ENCODE measurements around the gene TMEM256.
A peak's percentile ranks its signal among the peaks of the same experiment; 100 is the strongest.

TMEM256 gene

DNA sequence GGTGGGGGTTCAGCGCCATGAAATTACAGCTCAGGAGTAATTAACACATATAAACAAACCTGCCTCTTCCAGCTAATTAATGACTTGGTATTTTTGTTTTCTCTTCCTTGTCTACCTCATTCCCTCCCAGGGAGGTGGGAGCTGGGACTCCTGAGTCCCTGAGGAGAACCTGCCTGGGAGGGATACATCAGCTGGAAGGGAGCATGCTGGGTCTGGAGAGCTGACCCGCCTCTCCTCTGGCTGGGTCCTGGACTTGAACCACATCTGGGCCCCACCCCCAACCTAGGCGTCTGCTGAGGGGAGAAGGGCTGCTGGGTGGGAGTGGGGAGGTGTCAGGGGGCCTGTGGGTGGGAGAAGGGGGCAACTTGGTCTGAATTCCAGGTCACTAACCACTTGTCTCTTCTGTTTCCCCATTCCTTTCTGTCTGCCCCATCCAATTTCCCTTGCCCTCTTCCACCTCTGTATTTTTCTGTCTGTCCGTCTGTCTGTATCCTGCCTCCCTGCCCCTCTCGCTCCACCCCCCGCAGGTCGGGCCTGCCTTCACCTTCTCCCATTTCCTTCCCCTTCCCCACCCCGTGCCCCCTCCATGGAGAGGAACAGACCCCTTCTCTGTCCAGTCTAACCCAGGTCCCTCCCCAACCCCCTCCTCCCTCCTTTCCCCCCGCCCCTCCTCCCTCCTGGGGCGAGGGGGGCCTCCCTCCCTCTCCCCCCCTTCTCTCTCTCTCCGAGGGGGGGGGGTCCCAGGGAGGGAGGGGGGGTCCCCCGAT is 3.8 kb upstream of the TMEM256 start, which contains the start of gene NLGN2:
NLGN2 (plus strand) TSS at position 361 of the 767 bp plus-strand sequence. CDS start 411 bp downstream, outside the sequence.
- DNase-seq: no peak

DNA sequence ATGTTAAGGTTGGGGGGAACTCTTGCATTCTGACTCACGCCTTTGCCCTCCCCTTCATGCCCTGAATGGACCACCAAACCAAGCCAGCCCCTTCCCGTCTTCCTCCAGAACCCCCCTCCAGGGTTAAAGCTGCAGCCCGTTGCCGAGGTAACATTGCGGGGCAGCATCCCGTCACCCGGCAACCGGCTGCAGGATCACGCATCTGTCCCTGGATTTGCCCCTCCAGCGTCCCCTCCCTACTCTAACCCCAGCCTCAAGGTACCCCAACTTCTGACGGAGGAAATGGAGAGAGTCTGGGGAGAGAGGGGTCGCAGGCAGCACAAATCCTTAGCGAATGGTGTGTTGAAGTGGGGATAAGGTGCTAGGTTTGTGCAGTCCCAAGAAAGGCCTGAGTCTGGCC is 3.2 kb upstream of the TMEM256 start:
- DNase-seq: no peak

DNA sequence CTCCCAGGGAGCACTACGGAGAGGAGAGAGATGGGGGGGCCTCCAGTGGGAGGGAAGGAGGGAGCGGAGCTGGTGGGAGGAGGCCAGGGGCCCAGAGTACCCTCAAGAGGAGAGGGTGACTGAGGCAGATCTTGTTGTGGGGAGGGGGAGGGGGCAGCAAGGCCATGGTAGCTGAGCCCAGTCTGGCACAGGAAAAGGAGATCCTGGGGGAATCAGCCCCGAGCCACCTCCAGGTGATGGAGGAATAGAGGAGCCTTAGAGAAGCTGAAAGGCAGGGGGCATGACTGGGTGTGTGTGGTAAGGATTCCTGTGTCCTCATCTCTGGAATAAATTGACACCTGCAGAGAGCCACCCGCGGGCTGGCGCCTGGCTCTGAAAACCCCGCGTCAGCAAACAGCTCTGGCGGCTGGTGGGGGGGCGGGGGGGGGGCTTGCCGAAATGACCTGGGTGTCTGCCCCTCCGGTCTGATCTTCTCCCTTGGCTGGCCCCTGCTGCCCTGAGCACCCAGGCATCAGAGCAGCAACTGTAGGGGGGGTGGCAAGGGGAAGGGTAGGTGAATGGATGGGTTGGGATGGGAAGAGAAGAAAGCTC is 2.4 kb upstream of the TMEM256 start:
- DNase-seq: no peak

DNA sequence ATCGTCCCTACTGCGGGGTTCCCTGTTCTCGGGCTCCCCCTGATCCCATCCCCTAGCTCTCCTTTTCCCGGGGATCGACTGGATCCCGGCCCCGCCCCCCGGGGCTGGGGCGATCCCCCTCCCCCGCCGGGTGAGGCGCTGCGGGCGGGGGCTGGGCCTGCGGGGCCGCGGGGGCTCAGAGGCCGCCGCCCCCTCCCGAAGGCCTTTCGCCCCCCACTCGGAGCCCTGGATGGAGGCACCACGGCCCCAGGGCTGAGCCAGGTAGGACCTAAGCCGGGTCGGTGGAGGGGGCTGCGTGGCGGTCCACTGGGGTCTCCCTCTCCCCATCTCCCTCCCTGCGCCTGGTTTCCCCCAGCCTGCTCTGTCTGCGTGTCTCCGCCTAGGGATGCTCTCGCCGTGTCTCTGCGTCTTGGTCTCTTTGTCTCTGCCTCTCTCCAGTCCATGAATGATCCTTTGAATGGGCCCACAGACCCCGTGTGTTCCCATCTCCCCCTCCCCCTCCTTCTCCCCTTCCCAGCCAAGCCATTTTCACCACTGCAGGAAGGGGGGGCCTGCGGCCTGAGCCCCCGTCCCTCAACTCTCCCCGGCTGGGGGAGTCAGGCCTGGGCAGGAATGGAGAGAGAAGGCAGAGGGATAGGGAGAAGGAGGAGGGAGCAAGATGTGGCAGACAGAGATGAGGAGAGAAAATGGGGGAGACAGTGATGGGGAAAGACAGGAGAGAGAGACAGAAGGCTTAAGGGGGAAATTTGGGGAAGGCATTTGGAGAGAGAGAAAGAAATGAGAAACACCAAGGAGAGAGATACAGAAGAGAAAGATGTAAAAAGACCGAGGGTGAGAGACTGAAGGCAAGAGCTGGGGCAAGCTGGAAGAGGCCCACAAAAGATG is 1.7 kb upstream of the TMEM256 start:
- DNase-seq: no peak

DNA sequence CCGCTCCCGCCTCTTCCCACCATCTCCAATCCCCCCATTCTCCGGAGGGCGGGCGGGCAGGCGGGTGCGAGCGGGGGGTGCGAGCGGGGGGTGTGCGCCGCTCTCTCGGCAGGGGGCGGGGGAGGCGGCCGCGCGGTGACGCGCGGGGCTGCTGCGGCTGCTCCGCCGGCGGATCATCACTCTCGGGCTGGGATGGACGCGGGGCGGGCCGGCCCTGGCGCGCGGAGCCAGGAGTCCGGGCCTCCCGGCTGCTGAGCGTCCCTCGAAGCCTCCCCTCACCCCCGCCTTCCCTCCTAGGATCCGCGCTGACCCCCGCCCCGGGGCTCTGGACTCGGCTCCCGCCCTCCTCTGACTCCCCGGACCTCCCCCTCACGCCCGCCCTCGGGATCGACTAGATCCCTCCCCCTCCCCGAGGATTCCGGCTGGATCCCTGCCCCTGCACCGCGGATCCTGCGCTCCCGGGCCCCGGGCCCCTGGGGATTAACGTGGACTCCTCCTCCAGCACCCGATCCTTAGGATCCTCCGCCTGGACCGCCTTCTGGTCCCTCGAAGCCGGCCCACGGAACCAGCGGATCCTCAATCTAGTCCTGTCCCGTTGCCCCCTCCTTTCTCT is 946 bp upstream of the TMEM256 start:
- peak; percentile 74 for DNase-seq

DNA sequence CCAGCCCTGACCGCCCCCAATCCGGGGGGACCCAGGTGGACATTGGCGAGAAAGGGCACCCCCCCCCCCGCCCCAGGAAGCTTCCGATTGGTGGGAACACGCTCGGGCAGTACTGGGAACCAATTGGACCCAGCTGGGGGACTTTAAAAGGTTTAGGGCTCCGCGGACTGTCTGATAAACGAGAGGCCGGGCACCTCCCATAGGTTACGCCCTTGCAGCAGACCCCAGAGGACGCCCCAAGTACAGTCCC is 245 bp downstream of the TMEM256 start:
- DNase-seq: no peak

DNA sequence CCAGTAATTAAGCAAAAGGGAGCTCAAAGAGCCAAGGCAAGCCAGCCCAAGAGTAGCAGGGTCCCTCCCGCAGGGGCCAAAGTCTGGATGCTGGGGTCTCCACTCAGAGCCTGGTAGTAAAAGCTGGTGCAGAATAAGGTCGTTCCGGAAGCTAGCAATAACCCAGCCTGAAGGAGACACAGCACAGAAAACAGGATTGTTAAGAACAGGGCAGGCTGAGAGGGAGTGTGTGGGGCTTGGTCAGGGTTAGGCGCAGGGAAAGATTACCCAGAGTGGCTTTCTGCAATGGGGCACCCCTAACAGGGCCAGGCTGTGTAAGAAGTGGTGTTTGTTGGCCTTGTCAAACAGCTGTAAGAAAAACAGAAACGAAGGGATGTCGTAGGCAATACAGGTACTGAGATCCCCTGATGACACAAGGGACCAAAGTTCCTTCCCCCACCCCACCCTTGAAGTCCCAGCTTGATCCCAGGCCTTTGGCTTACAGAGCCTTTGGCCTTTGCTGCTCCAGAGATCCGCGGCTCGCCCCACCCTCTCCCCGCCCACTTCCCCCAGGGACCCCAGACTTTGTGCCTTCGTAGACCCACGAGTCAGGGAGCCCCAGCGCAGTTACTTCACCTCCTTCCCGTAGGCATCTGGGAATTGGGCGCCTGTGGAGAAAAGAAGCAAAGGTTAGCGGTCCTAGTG is 712 bp downstream of the TMEM256 start:
- DNase-seq: no peak

DNA sequence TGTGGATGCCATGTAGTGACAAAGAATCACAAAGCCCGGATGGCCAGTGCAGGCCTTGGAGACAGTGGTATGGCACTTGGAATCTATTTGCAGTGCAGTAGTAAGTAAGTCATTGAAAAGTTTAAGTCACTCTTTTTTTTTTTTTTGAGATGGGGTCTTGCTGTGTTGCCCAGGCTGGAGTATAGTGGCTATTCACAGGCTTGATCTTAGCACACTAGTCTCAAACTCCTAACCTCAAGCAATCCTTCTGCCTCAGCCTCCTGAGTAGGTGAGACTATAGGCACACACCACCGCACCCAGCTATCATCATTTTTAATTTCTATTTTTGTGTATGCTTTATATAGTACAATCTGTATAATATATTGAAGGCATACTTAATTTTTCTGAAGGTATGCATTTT is 5.3 kb downstream of the TMEM256 start:
- DNase-seq: no peak

DNA sequence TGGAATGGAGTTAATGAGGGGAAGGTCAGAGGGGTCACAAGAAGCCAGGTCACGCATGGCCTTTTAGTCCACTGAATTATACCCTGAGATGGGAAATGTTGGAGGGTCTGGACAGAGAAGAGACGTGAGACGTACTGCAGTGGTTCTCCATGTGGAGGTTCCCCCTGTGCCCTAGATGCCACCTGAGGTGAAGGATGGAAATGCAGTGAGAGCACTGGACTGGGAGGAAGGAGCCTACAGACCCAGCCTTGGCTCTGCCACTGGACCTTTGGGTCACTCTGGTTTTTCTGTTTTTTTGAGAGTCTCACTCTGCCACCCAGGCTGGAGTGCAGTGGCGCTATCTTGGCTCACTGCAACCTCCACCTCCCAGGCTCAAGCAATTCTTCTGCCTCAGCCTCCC is 7.8 kb downstream of the TMEM256 start:
- no peak for DNase-seq

DNA sequence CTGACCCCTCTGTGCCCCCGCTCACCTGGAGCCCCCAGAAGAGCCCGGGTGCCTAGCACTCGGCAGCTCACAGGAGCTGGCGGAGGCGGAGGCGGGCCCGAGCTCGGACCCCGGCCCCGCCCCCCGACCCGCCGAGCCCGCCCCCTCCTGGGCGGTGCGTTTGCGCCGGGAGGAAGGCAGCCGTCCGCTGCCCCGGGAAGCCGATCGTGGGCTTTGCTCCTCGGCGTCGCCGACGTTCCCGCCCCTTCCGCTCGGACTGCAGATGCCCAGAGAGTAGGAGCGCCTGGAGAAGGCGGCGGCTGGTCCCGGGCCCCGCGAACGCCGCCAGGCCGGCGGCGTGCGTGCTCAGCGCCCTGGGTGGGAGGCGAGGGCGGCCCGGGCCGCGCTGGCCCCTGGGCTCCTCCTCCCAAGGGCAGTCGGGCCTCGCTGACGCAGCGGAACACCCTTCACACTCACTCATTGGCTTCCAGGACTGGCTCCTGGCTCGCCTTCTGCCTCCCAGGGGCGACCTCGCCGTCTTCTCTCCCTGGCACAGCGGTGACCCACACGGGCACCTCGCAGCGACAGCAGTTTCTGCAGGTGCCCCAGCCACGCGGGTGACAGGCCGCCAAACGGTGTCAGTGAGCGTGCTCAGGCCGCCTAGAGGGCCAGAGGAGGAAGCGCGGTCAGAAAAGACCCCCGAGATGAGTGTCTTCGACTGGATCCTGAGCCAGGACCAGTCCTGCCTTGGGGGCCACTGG is 9.3 kb downstream of the TMEM256 start, which contains the start of gene PLSCR3:
PLSCR3 (minus strand) TSS at position 74 of the 740 bp plus-strand sequence. CDS start 415 bp downstream, outside the sequence.
- DNase-seq: peak; percentile 85

DNA sequence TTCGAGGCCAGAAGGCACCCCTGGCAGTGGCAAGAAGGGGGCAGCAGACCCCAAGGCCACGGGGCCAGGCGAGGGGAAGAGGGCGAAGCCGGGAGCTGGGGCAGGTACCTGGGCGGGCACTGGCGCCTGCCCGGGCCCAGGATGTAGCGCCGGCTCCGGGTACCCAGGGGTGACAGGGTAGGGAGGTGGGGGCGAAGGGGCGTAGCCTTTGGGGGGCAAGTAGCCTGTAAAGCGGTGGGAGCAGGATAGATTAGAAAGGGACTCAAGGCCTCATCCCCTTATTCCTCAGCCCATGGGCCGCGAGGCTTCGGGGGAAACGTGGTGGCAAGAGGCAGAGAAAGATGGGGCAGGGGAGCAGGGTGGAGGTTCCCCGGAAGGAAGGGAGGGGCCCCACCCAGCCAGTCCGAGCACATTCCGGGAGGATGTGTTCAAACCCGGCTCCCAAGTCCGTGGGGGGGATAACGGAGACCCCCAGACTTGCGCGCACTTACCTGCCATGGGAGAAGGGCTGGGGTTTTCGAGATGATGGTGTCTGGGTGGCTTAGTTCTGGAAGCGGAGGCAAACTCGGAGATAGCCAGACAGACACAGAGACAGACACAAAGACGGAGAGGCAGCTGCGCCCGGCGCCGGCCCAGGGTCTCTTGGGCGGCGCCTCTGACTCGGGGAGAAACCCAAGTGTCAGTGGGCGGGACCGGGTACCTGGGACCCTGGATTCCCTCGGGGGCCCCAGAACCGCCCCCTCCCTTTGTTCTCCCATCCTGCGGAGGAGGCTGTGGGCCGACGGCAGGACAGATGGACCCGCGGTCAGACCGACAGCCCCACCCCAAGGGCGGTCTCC is 10.1 kb downstream of the TMEM256 start:
- DNase-seq: peak; percentile 63

DNA sequence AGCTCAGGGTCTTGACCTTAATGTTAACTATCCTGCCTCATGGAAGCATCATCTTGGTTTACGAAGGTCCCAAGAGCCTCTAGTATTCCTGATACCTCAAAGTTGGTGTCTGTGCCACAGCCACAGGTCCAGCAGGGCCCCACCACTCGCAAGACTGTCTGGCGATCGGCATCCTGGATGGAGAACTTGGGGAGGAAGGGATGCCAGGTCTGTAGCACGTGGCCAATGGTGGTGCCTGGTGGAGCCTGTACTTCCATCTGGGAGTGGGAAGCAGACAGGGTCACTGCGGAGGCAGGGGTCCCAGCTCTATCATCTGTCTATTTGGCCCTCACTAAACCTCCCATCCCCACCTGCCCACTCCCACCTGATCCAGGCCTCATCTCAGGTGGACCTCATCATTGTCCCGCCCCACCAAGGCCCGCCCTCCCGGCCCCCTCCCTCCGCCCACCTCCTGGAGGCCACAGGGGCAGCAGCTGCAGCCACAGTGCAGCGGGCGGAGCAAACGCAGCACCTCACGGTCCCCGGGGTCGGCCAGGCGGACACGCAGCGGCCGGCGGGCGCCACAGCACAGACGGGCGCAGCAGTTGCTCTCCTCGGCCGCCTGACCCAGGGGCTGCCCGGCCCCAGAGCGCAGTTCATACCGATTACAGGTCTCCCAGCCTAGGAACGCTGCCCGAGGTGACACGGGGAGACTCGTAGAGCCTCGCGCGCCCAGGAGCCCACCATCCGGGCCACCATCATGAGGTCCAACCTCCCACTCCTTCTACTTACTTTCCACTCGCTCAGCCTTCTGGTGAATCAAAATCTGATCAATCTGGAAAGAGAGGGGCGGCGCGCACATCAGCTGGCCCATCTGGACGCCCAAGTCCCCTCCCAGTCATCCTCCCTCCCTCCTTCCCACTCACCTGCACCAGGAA is 10.9 kb downstream of the TMEM256 start:
- no peak for DNase-seq

DNA sequence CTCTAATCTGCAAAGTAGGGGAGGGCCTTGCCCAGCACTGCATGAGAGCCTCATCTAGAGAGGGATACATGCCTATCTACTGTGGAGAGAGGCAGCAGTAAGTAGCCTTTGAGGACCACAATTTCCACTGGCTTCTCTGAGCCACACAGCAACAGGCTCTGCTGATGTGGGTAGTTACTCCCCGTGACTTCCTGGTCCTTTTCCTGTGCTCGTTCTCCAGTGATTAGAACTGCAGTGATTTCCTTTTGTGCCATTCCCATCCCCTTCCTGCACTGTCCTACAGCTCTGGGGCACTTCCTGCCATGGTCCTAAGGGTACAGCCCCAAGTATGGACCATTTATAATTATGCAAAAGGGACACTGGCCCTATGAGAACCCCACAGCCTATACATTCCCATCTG is 12.6 kb downstream of the TMEM256 start:
- no peak for DNase-seq

DNA sequence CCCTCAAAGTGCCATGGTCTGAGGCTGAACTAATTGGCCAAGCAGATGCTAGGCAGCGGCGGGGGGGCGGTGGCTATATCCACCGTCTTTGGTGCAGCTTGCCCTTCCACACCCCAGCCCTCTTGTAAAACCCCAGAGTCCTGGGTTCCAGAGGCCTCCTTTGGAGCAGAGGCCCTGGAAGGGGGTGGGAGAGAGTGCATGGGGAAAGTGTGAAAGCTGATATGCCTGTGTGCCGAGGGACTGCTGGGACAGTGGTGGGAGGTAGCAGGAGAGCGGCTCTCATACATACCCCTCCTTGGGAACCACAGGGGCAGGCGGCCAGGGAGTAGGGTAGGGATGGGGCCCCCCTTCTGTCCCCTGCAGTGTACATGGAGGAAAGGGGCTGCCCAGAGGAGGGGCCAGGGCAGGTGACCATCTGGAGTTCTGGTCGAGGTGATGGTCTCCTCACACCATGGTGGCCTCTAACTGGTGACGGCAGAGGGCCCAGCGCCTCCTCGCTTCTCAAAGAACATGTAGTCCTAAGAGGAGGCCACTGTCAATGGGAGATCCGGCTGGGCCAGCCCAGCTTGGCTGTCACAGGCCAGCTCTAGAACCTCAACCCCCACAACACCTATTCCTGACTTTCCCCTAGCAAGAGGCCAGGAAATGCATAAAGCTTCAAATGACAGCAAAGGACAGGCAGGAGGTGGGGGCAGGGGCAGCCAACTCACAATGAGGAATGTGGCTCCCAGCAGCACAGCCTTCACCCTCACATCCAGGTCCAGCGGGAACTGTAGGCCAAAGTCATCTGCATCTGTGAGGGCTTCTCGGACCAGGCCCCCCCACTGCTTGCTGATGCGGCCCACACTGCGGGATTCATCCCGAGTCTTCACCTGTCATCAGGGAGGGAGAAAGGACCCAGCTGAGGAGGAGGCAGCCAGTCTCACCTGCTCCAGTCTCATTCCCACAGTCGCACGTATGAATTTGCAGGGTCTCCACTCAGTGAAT is 13.7 kb downstream of the TMEM256 start:
- DNase-seq: no peak

DNA sequence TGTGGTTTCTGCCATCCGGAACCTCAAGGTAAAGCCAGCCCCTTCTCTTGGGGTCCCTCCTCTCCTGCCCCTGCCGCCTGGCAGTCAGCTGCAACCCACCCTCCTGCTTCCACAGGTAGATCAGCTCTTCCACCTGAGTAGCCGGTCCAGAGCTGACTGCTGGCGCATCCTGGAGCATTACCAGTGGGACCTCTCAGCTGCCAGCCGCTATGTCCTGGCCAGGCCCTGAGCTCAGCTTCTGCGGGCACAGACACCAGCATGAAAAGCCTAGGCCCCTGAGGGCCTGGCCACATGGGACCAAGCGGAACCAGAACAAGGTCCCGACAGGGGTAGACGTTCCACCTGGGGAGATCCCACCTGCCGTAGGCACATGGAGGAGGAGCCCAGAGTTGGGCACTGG is 15.0 kb downstream of the TMEM256 start:
- DNase-seq: no peak

DNA sequence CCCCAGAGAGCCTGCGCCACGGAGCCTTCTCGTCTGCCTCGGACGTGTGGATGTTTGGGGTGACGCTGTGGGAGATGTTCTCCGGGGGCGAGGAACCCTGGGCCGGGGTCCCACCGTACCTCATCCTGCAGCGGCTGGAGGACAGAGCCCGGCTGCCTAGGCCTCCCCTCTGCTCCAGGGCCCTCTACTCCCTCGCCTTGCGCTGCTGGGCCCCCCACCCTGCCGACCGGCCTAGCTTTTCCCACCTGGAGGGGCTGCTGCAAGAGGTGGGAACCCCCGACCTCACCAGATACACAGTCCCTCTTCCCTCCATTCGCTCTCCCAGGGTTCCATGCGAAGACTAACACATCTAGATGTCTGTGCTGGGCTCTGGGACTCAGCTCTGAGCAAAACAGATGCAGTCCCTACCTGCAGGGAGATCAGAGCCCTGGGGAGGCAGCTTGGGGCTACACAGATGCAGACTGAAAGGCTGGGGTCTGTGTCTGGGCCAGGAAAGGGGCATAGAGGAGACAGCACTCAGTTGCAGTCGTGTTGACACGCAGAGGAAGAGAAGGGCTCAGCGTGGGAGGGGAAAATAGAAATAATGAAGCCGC is 19.3 kb downstream of the TMEM256 start:
- no peak for DNase-seq

DNA sequence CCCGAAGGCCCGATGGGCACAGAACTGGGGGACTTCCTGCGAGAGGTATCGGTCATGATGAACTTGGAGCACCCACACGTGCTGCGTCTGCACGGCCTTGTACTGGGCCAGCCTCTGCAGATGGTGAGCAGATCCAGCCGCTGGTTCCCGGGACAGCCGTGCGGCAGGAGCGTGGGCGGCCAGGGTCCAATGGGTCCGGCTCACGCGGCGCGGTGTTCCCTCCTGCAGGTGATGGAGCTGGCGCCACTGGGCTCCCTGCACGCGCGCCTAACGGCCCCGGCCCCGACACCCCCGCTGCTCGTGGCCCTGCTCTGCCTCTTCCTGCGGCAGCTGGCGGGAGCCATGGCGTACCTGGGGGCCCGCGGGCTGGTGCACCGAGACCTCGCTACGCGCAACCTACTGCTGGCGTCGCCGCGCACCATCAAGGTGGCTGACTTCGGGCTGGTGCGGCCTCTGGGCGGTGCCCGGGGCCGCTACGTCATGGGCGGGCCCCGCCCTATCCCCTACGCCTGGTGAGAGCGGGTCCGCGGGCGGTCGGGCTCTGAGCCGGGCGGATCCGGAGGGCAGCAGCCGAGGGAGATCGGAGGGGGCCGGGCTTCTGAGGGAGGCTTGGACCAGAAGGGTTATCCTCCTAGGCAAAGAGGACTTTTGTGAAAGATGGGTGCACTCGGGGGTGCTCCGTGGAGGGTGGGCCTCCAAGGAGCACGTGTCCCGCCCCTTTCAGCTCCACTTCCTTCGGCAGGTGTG is 20.0 kb downstream of the TMEM256 start:
- peak; percentile 82 for DNase-seq

DNA sequence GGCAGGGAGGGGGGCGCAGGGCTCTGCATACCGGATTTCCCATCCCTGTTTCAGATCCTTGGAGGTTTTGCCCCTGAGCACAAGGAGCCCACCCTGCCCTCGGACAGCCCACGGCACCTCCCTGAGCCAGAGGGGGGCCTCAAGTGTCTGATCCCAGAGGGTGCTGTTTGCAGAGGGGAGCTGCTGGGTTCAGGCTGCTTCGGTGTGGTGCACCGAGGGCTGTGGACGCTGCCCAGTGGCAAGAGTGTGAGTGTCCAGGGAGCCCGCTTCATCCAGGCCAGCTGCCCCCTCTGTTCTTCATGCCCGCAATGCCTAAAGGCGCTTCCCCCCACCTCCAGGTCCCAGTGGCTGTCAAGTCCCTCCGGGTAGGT is 20.5 kb downstream of the TMEM256 start:
- no peak for DNase-seq

Data from activated naive CD4-positive, alpha-beta T cell treated with Interleukin-2 at 50 U/mL for 16 hours (primary cell).